CMK (cell line): ENCODE data around the gene VWA8.
"Not testable (repeated sequence)": the region's sequence is repeated elsewhere in the genome, so short reads cannot be mapped to it uniquely, and the experiment has no call there.

Experiments used
- DNase-seq: peaks from one replicate; pipeline ENCODE4 v3.0.0-alpha.2; 2010; ENCODE audit warnings: low read depth

VWA8 gene

DNA sequence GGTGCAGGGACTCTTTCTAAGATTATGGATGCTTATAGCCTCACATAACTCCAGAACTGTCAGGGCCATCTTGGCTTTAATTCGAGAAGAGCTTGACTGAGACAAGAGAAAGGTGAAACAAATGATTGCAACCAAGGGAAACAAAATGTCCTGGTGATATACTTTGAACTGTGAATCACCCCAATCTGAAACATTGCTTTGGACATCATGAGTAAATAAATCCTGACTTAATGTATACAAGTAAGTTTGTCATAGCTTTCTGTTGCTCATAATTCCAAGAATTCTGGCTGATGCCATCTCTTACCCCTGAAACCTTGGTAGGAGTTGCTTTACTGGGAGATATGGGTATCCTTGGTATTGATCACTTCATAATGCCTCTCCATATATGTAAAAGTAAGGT is 5.8 kb upstream of the VWA8 start:
- DNase-seq: no peak

GRCh38 chr13:41962994-41963393 is 2.1 kb upstream of the VWA8 start:
- no peak for DNase-seq

- DNase-seq: no peak
Measured at GRCh38 chr13:41961466-41961760, 504 bp upstream of the VWA8 start.

GRCh38 chr13:41960211-41960636 is 685 bp downstream of the VWA8 start:
- no peak for DNase-seq

DNA sequence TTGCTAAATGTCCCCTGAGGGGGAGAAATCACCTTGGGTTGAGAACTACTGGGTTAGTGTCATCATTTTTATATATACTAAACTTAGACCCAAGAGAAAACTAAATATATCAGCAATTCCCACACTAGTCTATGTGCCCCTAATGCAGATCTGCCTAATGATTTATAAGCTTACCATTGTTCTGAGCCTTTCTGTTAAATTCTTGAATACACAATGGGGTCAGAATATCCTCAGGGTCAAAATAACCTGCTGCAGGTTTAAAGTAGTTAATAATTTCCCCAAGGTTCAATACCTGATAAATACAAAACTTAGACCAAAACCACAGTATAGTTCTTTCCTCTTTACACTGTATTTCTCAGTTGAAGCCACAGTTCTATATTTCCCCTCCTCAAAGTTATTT is 4.6 kb downstream of the VWA8 start:
- DNase-seq: no peak

DNA sequence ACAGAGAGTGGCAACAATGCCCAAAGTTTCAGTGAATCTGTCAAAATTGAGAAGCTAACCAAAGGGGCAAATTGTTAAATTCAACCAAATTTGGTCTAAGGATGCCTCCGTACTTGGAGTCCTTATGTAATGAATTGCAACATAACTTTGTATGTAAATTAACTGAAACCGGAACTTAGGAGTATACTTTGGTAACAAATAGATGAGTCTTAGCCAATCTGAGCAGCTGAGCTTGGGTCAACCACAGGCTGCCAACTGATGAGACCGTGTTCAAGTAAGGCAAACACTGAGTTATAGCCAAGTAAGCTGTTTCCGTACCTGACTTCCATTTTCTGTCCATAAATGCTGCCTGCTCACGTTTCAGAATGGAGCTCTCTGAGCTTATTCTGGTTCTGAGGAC is 5.3 kb downstream of the VWA8 start:
- no peak for DNase-seq

GRCh38 chr13:41954226-41954625 is 6.7 kb downstream of the VWA8 start:
- no peak for DNase-seq

DNA sequence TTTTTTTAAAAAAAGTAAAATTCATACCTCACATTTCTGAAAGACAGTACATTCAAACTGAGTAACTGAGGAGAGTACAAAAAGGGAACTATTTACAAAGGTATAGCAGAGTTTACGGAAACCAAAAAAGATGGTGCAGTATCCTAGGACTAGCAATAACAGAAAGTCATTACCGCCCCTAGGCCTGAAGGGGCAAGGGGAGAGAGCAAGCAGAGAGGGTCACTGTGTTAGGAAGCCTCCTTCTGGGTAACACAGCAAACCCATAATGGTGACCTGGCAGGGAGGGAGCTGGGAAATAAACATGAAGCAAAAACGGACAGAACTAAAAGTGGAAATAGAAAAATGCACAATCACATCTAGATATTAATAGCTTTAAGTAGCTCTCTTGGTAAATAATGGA is 8.2 kb downstream of the VWA8 start:
- no peak for DNase-seq

DNA sequence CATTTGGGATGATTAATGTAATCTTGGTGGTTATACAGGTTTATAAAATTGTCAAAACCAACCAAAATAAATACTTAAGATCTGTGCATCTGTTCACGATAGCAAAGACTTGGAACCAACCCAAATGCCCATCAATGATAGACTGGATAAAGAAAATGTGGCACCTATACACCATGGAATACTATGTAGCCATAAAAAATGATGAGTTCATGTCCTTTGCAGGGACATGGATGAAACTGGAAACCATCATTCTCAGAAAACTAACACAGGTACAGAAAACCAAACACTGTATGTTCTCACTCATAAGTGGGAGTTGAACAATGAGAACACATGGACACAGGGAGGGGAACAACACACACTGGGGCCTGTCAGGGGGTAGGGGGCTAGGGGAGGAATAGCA is 11.8 kb downstream of the VWA8 start:
- DNase-seq: not testable (repeated sequence)

GRCh38 chr13:41945926-41946325 is 15.0 kb downstream of the VWA8 start:
- DNase-seq: no peak

GRCh38 chr13:41944635-41945397 is 16.1 kb downstream of the VWA8 start:
- DNase-seq: no peak

DNA sequence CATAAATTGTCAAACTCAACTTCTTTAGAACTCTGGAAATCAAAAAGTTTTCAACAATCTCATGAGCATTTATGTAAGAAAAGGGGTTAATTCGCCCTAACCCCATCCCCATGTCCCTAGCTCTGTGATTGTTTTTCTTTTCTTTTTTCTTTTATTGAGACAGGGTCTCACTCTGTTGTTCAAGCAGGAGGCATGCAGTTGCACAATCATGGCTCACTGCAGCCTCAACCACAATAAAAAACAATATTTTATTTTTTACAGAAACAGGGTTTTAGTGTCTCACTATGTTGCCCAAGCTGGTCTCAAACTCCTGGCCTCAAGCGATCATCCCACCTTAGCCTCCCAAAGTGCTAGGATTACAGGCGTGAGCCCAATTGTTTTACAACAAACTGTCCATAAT is 16.7 kb downstream of the VWA8 start:
- no peak for DNase-seq

DNA sequence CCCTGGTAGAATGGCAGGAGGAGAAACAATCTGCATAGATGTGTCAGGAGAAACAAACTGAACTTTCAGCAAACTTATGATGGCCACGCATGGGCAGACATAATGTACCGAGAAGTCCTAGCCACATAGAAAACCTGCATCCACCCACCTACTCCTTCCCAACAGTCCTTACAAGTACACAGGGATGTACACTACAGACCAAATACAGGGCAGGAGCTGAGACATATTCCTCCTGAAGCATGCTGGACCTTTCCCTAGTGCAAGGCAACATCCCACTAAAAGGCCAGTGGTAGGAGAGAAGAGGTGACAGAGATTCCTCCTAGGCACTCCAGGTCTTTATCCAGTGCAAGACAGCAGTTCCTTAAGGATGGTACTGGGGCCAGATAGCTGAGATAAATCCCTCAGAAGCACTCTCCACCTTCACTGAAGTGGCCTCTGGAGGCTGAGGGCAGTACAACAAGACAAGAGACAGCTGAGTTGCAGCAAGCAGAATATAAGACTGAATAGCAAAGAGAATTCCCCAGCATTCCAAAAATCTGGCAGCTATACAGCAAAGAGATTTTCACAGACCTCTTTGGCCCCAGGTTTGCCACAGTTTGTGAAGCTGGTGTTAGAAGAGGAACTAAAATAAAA is 18.3 kb downstream of the VWA8 start:
- DNase-seq: no peak

DNA sequence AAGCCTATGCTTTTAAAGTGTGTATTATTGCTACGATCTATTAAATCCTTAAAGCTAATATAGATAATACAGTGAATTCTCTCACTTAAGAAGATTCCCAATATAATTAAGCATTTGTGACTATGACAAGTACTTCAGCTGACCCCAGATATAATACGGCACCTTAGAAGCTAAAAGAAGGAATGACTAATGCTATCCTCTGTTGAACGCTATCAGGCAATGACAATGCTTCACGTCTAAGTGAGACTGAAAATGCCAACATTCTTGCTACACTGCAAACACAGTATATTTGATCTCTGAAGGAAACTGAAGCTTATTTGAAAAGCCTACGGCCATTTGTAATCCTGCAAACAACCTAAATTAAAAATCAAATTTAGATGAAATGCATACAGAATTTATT is 19.7 kb downstream of the VWA8 start:
- DNase-seq: no peak

DNA sequence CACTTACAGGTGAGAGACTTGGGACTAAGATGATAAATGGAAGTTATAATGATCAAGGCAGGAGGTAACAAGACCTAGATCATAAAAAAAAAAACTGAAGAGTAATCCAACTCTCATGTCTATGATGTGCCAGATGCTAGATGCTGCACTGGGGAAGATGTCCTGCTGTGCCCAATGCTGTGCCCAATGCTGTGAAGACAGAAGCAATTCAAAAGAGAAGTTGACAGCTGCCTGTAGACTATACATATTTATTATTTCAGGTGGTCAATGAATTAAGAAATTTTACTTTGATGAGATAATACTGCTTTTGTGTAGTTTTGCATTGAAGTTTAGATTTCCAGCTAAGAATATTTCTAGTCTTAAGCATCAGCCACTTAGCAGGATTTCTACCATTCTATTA is 21.5 kb downstream of the VWA8 start:
- DNase-seq: no peak

GRCh38 chr13:41938918-41939317 is 22.0 kb downstream of the VWA8 start:
- DNase-seq: no peak

DNA sequence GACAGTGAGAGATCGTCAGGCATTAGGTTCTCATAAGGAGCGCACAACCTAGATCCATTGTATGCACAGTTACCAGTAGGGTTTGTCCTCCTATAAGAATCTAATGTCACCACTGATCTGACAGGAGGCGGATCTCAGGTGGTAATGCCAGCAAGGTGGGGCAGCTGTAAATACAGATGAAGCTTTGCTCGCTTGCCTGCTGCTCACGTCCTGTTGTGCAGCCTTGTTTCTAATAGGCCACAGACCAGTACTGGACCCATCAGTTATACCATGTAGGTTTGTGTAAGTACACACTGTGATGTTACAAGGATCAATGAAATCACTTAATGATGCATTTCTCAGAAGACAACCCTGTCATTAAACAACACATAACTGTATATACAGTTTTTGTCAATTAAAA is 23.5 kb downstream of the VWA8 start:
- DNase-seq: no peak

- no peak for DNase-seq
Measured at GRCh38 chr13:41935501-41935900, 25.4 kb downstream of the VWA8 start.

DNA sequence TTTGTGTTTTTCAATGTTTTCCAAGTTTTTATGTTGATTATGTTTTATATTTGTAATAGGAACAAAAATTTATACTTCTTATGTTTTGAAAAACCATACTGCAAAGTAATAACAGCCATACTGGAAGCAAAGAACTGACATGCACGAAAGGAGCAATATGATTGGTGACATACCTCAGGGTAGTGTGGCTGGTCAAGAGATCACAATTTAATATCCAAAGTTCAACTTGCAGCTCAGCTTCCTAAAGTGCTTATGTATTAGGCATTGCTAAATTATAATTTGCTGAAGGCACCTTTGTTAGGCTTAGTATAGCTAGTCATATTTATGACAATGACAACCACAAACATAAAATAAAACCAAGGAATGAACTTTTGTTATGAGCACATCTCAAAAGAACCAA is 25.9 kb downstream of the VWA8 start:
- no peak for DNase-seq

- no peak for DNase-seq
Measured at GRCh38 chr13:41934120-41934519, 26.8 kb downstream of the VWA8 start.

GRCh38 chr13:41931337-41931736 is 29.6 kb downstream of the VWA8 start:
- no peak for DNase-seq

- no peak for DNase-seq
Measured at GRCh38 chr13:41930154-41930553, 30.8 kb downstream of the VWA8 start.

GRCh38 chr13:41928323-41928722 is 32.6 kb downstream of the VWA8 start:
- no peak for DNase-seq

DNA sequence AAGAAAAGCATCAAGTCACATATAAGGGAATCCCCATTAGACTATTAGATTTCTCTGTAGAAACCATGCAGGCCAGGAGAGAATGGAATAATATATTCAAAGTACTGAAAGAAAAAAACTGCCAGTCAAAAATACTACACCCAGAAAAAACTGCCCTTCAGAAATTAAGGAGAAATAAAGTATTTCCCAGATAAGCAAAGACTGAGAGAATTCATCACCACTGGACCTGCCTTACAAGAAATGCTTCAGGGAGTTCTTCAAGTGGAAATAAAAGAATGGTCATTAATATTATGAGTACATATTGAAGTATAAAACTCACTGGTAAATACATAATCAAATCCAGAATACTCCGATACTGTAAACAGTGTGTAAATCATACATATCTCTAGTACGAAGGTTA is 35.9 kb downstream of the VWA8 start:
- no peak for DNase-seq
